Psoas muscle (tissue), 8 donors: ENCODE measurements around the gene ST6GALNAC5. TPM values are rescaled to one million over a fixed set of nuclear protein-coding genes. Genes with fewer than 3 reads are reported as not detected.

ENCODE experiments used
- ATAC-seq, 4 donors: fragments of 200-7000 bp; cut with Tn5 transposase; one replicate each; pipeline ENCODE4 v1.9.1; 2020; ENCODE audit warnings: moderate library complexity in 3 of 4, mild to moderate bottlenecking in 2 of 4
- DNase-seq, 2 donors: peaks; one replicate each; pipeline ENCODE4 v3.0.0-alpha.2; 2020
- H3K27ac ChIP-seq: fragments of 200-600 bp; one replicate; pipeline ENCODE4 v1.8.0; 2022
- H3K27me3 ChIP-seq, 3 donors: fragments of 200-600 bp in 1 of 3; one replicate each; pipeline versions ENCODE4 v1.6.1 to v1.8.0; 2013 to 2022; ENCODE audit warnings: low read length in 2 of 3, mild to moderate bottlenecking in 2 of 3, moderate library complexity in 1 of 3; ENCODE audit not compliant: insufficient read depth in 3 of 3
- H3K36me3 ChIP-seq, 2 donors: fragments of 200-600 bp in 1 of 2; one replicate each; pipeline versions ENCODE4 v1.6.1 to v1.8.0; 2013 to 2022; ENCODE audit warnings: low read depth in 1 of 2, mild to moderate bottlenecking in 1 of 2, moderate library complexity in 1 of 2; ENCODE audit not compliant: insufficient read depth in 1 of 2
- H3K4me1 ChIP-seq: fragments of 200-600 bp; one replicate; pipeline ENCODE4 v1.8.0; 2022
- H3K4me3 ChIP-seq: fragments of 200-600 bp; one replicate; pipeline ENCODE4 v1.8.0; 2022; ENCODE audit warnings: mild to moderate bottlenecking
- H3K9me3 ChIP-seq: fragments of 200-600 bp; one replicate; pipeline ENCODE4 v1.8.0; 2022
- WGBS, 3 donors: extraction: QIAGEN DNeasy Blood & Tissue Kit; methylation state at CpG; one replicate each; pipeline versions ENCODE4 v1.1.6 to v1.1.7; 2013; 5-methylcytosine and 5-hydroxymethylcytosine counted together
- intact Hi-C, 2 donors: fragments of 100-400 bp; cut with DNase I; formaldehyde crosslinking; loops; one replicate each; pipeline versions ENCODE4 v1.11.0 to v1.14.2; 2022
- polyA plus RNA-seq, 3 donors: library from polyadenylated mRNA; stranded (reverse); fragments of 200-250 nt; gene quantifications; one replicate each; pipeline ENCODE4 v1.2.3, GENCODE V29; 2013
- total RNA-seq, 4 donors: library from RNA; stranded (reverse); fragmentation: NEBNext Ultra II Directional in 2 of 4; extraction: Animal tissue kit (Norgen Biotek cat#: 25700) in 2 of 4; gene quantifications; one replicate each; pipeline versions ENCODE4 v1.2.1 to v1.2.4, GENCODE V29; 2021 to 2023
- TF ChIP-seq, protein P1 (sequence below): fragments of 200-600 bp; IDR thresholded peaks from one replicate; pipeline ENCODE4 v1.8.0; 2022; ENCODE audit warnings: antibody characterized with exemption
- donor health status: healthy with polysubstance abuse.
- donor health status: DM: no; HTN: no; CAD: no; lungs with moderate emphysema.
- donor health status: Bipolar disorder and iron deficiency.
- donor health status: healthy.
- donor health status: DM: yes; HTN: yes; CAD: no.
- donor health status: DM: no; HTN: no; CAD: no.
- donor health status: DM: no; HTN: no; CAD: no.
- donor health status: DM: yes; HTN: yes; CAD: no.

Gene ST6GALNAC5
- total and polyA plus RNA-seq, 7 donors, result 0.05 to 0.66 (median 0.07) TPM; not detected in 2

DNA sequence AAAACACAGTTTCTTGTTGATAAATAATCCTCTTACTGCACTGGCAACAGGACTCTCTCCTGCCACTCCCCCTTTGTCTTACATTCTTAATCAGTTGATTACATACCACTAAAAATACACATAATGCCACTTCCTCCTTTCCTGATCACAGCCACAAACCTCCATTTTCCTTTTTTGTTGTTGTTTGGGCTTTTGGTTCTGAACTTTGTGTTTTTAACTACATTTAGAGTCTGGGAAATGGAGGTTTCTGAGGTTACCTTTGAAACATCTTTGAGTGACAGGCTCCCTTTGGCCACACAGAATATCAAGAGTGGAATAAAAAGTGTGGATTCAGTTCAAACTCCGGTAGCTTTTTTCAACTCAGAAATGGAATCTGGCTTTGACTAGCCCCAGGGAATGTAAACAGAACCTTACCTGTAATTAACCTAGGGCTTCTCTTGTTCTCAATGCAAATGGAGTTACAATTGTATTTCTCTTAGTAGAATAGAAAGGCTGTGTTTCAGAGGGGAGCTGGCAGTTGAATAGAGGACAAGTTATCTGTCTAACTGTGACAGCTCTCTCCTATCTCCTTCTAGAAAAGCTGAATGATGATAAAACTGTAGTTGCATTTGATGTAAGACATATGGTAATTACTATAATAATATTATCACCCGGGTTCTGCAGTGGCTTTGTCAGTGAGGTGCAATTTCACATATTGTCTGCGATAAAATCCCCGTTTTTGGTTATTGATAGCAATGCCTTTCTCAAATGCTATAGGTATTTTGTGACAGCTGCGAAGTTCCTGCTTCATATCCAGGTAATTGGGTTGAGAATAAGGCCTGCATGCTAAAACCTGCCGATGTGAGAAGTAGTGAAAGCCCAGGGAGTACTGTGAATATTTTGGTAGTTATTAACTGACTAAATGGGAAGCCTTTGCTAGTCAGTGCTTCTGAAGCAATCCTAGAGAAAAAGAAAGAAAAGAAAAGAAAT lies 66.9 kb downstream of the ST6GALNAC5 start:
- TF ChIP-seq, protein P1, sequence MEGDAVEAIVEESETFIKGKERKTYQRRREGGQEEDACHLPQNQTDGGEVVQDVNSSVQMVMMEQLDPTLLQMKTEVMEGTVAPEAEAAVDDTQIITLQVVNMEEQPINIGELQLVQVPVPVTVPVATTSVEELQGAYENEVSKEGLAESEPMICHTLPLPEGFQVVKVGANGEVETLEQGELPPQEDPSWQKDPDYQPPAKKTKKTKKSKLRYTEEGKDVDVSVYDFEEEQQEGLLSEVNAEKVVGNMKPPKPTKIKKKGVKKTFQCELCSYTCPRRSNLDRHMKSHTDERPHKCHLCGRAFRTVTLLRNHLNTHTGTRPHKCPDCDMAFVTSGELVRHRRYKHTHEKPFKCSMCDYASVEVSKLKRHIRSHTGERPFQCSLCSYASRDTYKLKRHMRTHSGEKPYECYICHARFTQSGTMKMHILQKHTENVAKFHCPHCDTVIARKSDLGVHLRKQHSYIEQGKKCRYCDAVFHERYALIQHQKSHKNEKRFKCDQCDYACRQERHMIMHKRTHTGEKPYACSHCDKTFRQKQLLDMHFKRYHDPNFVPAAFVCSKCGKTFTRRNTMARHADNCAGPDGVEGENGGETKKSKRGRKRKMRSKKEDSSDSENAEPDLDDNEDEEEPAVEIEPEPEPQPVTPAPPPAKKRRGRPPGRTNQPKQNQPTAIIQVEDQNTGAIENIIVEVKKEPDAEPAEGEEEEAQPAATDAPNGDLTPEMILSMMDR, result no peak
- DNase-seq, result no peak
- Histone ChIP-seq H3K36me3 (no peaks in the 10 kb centered on the region), H3K9me3 (no peaks in the 10 kb centered on the region), H3K4me1 (no peaks in the 10 kb centered on the region), H3K4me3 (no peak overlapping the region), H3K27ac (no peak overlapping the region), H3K27me3 (no peaks in the 10 kb centered on the region)
- intact Hi-C loops, result no loop called here
- ATAC-seq, result no peak
- 71 to 85% (median 77%) methylated on average over 6 of the region's 6 CpGs for WGBS, 3 donors

DNA sequence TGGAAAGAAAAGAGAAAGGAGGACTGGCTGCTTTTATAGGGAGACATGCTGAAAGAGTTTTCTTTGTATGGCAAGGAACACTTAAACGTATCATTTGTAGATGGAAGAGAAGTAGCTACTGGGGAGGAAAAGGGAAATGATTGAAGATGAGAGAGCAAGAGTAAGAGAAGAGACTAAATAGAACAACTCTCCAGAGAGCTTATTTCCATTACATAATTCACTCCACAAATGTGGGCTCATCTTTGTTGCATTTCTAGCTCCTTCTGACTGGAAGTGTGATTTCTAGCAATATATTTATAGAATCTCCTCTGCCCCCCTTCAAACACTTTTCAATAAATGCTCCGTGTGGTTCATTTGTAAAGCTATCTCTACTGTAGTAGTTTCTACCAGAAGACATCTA lies 71.0 kb downstream of the ST6GALNAC5 start:
- WGBS, 3 donors, result 59 to 76% (median 62%) methylated on average over 2 of the region's 2 CpGs
- Histone ChIP-seq H3K4me3 (no peak overlapping the region), H3K27ac (no peak overlapping the region), H3K27me3 (no peaks in the 10 kb centered on the region), H3K4me1 (no peaks in the 10 kb centered on the region), H3K9me3 (no peaks in the 10 kb centered on the region), H3K36me3 (no peaks in the 10 kb centered on the region)
- TF ChIP-seq, protein P1, result no peak
- intact Hi-C loops, result no loop called here
- DNase-seq (no peak), ATAC-seq (no peak)

GRCh38 chr1:76939050-76939816 lies 72.0 kb downstream of the ST6GALNAC5 start:
- TF ChIP-seq, protein P1, result no peak
- Histone ChIP-seq H3K4me1 (no peaks in the 10 kb centered on the region), H3K9me3 (no peaks in the 10 kb centered on the region), H3K36me3 (no peaks in the 10 kb centered on the region), H3K27ac (no peak overlapping the region), H3K27me3 (no peaks in the 10 kb centered on the region), H3K4me3 (no peak overlapping the region)
- no peak for DNase-seq
- 46 to 48% (median 47%) methylated on average over 8 of the region's 8 CpGs for WGBS, 3 donors
- no peak for ATAC-seq
- intact Hi-C loops, result no loop called here

DNA sequence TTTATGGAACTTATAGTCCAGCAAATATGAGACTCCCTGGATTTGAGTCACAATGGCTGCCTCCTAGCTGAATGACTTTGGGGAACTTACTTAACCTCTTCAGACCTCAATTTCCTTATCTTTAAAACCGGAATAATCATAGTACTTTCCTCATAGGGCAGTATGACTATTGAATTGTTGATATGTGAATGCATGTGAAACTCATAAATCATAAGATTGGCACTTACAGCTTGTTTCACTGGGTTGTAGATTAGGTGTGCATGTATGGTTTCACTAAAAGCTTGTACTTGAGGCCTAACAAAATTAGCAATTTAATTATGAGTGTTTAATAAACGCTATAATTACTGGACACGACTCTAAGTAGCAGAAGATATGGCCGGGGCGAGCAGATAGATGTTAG lies 72.5 kb downstream of the ST6GALNAC5 start:
- no peaks in the 10 kb centered on the region for H3K27me3 ChIP-seq
- TF ChIP-seq, protein P1, result no peak
- WGBS, 3 donors, result 91 to 92% (median 92%) methylated on average over 5 of the region's 5 CpGs
- no peak overlapping the region for H3K4me3 ChIP-seq
- H3K36me3 ChIP-seq, result no peaks in the 10 kb centered on the region
- intact Hi-C loops, result no loop called here
- H3K9me3 ChIP-seq, result no peaks in the 10 kb centered on the region
- H3K27ac ChIP-seq, result no peak overlapping the region
- DNase-seq (no peak), ATAC-seq (no peak)
- H3K4me1 ChIP-seq, result no peaks in the 10 kb centered on the region
